ENCODE measurements around the gene RSPH9.

The RSPH9 gene

DNA sequence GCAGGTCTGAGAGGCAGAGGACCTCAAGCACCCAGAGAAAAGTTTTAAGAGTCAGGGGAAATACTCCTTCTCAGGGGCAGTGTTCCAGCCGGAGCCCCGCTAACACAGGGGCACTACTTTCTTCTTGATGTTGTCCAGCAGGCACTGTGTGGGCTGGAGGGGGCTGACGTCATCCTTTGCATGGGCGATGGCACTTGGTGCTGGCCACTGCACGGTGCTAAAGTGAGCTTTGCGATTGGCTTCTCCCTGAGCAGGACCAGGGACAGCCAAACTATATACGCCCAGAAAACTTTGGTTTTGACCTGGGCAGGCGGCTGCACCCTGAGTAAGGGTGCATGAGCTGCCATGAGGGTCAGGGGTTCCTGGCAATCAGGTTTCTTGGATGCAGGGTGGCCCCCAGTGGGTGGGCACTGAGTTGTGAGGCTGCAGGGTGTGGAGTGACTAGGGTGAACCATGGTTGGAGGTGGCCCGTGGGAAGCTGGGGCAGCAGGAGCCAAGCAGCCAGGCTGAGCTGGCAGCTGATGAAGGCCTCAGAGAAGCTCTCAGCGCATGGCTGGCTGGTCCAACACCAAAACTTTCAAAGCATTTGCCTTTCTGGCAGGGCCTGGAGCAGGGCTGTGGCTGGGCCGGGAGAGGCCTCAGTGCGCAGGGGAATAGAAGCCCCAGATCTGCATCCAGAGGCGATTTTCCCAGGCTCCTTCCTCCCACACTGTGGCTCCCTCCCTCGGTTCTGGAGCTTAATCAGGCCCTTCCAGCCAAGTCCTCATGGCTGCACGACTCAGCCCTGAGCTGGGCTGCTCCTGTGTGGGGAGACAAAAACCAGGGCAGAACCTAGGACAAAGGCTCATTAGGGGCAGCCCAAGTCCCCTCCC, 24.4 kb downstream of the RSPH9 start:
- DNase-seq = no peak

DNA sequence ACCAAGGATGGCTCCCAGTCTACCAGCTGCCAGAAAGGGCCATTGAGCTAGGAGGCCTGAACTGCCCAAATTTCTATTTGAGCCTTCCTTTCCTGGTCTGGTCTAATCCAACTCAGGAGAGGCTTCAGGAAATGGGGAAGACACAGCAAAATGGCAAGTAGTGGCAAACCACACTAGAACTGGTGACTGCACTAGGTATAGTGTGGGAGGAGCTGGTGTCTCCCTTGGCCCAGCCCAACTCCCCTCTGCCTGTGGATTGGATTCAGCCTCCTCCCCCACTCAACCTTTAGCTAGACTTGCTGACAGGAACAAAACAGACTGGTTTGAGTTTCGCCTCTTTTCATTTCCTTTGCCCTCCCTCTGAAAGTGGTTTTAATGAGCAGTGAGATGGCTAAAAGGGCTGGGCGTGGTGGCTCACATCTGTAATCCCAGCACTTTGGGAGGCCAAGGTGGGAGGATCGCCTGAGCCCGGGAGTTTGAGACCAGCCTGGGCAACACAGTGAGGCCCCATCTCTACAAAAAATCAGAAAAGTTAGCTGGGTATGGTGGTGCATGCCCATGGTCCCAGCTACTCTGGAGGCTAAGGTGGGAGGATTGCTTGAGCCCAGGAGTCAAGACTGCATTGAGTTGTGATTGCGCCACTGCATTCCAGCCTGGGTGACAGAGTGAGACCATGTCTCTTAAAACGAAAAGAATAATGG, 25.2 kb downstream of the RSPH9 start:
- DNase-seq = no peak

DNA sequence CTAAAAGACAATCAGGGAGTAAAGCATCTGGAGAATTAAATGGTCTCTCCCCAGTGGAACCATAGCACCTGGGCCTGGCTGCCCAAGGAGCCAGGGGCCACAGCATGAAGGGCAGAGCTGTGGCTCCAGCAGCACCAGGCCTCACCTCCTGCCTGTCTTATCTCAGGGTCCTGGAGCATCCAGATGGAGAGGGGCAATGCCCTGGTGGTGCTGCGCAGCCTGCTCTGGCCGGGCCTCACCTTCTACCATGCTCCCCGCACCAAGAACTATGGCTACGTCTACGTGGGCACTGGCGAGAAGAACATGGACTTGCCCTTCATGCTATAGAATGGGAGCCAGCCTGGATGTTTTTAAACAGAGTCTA, 25.8 kb downstream of the RSPH9 start:
- DNase-seq = no peak

DNA sequence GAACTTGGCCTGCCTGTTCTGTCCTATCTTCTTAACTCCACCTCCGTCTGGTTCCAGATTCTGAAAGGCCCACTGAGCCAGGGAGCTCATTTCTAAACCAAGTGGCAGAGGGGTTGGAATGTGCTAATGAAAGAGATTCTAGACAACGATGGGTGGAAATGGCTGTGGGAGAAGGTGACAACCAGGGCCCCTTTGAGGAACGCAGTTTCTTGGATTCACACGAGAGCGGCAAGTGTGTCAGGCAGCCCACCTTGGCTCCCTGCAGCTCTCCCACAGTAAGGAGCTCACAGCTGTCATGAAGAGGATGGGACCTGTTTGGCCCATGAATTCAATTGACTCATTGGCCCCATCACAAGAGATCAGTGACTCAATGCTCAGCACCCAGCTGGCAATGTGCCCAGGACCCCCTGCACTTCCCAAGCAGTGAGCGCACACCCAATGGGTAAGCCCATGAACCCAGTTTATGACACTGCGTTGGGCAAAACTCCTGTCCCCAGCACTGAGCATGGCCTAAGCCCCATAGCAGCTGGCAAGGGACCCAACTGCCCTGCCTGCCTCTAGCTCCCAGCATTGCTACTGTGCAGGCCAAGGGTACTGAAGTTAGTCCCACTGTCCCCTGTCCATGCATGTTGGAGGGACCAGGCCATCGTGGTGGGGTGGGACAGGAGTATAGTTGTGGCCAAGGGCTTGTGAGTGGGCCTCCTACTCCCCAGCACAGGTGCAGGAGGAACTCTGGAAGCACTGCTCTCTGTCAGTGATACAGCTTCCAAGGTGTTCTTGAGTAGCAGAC, 26.4 kb downstream of the RSPH9 start:
- no peak for DNase-seq

DNA sequence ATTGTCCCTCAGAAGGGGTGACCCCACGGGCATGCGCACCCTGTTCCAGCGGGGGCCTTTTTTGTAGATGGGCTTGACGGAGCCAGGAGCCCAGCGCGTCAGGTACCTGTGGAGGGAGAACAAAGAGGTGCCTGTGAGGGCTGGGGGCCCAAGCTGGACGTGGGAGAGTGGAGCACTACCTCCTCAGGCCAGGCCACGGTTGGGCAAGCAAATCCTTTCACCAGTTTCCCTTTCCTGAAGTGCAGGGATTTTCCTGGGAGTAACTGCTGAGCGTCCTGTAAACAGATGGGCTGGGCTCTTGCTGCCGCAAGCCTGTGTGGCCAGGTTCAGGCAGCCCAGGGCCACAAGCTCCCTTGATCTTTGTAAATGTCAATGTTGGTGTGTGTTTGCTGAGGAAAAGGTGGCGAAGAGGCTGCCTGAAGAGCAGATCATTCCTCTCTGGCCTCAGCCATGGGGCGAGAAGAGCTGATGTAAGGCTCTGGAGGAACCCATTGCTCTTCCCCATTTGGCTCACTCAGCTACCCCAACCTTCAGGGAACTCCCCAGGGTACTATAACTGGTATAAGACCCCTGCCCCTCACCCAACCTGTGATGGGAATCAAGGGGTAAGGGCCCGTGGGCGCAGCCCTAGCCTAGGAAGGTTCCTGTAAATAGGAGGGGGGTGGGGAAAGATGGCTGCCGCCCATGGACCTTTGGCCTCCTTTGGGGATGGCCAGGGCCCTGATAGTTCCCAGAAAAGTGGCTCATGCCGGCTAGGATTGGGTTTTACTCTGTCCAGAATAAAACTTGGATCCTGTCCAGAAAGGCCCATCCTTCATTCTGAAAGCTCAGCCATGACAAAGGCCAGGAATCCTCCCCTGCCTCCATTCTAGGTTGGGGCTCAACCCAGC, 27.2 kb downstream of the RSPH9 start:
- DNase-seq = no peak

DNA sequence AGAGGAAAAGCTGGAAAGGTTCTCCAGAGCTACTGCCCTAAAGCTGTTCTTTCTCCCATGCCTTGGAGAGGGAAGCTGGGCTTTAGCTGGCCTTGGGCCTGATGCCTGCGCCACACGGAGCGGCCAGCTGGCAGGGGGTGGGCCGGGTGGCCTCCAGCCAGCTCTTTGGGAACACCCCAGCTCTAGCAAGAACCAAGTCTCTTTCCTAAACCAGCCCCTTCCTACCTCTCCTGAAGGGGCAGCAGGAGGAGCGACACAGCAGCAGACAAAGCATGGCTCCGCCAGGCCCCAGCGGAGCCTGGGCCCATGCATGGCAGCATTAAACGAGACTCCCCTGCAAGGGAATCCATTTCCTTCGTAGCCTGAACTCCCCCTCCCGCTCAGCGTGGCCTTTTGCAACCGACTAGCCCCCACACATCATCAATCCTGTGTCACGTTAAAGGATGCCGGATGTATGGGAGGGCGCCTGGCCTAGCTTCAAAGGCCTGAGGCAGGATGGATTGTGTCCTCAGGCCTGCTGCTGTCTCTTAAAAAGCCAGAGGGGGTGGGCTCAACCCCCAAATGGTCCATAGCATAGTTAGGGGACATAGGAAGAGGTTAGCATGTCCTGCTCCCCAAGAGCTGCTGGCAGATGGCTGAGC, 28.7 kb downstream of the RSPH9 start:
- no peak for DNase-seq

DNA sequence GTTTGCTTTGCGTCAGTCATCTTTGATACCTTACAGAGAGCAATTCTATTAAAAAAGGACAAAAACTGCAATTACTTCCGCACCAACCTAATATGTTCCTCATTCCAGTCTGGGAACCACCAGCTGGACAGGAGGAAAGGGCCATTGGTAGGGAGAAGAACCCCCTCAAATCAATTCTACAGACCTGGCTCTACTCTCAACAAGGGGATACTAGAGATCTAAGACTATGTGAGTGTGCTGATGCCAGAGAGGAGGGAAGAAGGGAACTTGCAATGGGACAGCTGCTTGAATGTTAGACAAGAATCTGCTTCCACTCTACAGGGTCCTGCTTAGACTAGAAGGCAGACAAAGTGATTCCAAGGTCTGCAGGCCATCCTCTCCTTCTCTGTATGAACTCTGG, 29.5 kb downstream of the RSPH9 start:
- no peak for DNase-seq

DNA sequence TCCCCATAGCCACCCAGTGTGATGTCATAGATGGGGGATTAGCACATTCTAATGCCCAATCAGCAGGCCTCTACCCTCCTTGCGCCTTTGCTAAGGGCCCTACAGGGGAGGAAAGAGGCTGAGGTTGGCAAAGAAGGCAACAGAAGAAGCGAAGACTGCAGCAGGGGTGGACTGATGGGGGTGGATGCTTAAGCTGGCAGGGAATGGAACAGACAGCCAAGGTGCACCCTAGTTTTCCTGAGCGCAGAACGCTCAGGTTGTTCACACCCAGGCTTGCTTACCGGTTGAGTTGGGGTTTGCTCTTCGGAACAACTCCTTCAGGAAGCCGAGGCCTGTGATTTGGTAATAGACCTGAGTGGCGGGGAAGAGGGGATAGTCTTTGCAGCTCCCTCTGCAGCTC, 30.1 kb downstream of the RSPH9 start:
- no peak for DNase-seq

DNA sequence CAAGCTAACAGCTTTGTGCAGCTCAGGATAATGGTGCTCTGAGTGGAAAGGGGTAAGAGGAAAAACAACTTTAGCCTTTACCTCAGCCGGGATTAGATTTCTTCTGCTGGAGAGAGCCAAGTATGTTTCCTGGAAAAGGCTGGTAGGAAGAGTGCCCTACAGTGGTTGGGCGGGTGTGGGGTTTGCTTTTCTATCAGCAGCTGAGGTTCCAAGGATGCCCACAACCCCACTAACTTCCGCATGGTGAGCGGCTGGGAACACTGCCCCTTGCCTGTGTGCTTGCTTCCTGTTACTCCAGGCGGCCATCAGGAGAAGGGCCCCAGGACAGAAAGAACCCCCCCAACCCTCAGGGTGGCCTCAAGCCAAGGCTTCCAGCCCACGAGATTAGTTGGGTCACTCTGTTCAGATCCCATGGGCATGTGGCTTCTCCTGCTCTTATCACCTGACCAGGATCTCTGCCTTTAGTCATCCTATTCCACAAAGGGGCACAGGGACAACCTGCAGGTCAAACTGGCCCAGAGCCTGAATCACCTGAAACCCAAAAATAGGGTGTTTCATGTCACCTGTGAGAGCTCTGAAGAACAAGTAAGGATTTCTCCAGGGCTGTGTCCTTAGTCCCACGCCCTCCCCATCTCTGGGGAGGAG, 32.2 kb downstream of the RSPH9 start:
- DNase-seq = no peak

DNA sequence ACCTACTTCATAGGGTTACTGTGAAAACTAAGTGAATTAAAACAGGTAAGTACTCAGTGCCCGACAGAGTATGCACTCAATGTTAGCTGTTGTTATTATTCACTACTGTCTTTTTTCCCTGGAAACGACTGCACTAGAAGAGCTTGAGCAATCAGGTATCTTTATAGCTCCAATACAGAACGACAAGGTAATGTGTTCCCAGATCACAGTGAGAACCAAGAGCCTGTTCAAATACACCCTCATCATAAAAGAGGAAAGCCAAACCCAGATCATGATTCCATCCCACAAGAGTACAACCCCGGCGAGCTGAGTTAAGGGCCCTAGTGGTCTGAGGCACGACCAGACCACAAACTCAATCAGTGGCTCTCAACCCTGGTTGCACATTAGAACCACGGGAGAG, 32.9 kb downstream of the RSPH9 start:
- no peak for DNase-seq

DNA sequence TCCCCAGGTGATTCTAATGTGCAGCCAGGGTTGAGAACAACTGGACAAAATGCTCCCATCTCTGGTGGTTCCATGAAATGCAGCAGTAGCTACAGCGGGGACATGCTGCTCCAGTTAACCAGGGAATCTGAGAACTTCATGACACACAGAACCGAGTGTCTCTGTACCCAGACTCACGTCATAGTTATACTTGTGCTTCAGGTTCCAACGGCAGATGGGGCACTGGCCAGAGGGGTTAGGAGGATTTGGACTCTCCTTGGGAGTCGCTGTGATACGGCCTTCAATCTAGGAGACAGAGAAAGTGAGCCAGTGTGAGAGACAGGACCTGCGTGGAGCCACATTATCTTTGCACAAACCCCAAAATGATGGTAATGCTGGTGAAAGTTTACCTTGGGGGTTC, 33.5 kb downstream of the RSPH9 start:
- no peak for DNase-seq

DNA sequence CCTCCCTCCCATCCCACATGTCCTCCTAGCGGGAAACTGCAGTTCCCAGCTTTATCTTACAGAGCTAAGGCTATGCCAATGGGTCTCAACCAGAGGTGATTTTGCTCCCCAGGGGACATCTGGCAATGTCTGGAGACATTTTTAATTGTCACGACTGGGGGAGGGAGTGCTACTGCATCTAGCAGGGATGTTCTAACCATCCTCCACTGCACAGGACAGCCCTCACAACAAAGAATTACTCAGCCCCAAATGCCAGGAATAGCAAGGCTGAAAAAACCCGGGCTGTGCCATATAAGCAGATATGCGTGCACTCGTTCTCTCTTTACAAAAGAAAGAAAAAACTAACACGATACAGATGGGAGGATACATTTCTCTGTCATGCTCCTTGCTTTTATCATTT, 34.2 kb downstream of the RSPH9 start:
- DNase-seq = no peak

DNA sequence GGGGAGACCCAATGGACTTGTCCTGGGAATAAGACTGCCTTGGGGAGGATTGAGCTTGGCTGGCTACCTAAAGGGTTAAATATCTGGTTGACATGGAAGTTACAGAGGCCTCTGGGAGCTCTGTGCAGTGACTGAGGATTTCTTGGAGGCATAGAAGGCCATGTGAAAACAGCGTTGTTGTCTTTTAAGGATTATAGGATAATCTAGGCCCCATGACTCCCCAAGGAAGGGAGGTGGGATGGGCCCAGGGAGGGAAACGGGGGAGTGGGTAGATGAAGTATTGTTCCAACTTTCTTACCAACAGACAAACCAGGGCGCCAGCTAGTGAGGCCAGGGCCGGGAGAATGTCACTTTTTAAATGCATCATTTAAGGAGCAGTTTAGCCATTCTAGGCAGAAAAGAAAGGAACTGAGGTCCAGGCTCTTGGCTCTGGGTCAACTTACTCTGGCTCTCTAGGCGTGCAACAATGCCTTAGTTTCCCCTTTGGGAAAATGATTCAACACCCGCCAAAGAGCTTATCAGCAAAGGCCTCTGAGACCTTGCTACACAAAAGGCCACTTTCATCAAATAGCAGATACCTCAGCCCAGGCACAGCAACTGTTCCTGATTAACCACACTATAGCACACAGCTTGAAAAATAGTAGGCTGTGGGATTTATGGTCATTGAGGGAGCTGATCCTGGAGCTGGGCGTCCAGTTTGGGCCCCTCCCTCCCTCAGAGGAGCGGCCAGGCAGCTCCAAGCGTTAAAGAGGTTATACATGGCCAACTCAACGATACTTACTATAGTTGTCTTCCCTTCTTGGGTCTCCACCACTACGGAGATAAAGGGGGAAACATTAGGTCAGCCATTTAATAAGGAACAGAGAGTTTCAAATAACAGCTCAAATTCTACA, 35.7 kb downstream of the RSPH9 start:
- DNase-seq = no peak

DNA sequence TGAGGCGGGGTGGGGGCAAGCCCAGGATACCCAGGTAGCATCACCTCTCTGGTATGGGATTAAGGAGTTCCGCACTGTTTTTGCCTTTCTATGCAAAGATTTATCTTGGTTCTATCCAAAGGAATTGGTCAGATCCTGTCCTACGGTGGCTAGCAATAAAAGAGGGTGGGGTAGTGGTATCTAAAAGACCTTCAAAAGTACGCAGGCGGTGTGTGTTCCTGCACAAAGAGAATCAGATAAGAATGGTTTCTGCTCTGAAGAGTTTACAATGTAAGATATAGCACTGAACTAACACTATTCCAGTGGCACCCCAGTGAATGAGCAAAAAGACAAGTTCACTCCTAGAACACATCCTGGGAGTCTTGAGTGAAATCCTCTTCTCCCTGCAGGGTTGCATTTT, 36.5 kb downstream of the RSPH9 start:
- no peak for DNase-seq

DNA sequence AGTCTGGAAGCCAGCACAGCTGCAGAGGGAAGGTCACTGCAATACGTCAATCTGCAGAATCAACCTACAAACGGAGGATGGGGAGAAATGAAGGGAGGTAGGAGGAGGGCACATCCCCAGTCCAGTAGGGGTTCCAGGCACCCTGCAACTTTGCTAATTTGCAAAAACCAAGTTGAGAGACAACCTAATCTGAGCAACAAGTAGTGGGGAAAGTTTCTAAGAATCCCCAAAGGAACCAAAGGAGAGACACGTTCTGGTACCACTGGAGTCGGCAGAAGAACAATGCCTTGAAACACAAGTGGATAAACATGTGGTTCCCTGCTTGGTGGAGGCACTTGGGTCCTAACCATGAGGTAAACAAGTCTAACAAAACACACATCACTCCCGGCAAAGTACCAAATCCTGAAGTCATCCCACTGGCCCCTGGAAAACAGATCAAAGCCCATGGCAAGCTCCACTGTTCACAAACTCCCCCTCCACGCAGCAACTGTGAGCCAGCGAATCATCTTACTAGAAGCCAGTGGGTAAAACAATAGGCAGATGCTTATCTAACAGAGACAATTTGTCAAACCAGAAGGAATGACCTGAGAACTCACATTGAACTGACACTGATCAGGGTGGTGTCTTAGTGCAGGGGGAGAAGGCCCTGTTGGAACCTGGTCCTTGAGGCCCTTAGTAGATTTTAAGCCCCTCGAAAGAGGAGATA, 38.0 kb downstream of the RSPH9 start:
- no peak for DNase-seq

DNA sequence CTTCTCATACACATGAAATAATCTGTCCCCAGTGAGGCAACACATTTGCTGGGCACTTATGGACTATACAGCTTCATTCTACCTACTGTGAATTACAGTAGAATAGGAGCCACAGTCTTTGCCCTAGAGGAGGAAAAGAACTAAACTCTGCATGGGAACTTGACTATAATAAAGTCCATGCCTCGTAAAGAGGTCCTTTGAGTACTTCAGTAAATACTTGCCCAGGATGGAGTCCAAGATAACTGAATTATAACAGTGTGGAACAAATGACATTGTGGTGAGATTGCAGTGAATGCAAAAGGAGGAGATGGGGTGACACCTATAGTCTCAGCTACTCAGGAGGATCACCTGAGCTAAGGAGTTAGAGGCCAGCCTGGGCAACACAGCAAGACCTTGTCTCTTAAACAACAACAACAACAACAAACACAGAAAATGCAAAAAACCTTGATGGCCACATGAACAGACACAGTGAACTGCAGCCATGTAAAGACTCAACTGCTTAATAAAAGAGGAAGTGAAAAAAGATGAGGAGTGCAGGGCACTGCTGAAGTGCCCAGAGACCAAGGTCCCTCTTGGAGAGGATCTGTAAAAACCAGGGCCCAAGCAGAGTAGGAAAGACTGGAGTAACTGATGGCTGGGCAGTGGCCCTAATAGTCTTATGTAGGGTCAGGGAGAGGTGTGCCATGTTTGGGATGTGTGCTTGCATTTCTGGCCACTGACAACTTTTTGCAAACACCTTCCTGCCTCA, 39.0 kb downstream of the RSPH9 start:
- no peak for DNase-seq

DNA sequence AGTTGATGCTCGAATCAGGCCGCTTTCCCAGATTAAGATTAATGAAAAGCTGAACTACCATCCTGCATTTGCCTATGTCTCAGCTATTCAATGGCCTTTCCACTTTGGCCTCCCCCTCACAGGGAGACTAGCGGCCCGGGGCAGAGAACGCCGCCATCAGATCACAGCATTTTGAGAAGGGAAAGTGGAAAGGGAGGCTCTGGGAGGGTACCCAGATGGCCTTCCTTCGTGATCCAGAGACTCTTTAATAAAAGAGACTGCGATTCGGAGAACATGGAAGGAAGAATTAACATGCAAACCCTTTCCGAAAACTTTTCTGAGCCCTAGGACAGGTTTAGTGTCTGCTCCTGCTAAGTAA, 42.2 kb downstream of the RSPH9 start:
- DNase-seq = no peak

DNA sequence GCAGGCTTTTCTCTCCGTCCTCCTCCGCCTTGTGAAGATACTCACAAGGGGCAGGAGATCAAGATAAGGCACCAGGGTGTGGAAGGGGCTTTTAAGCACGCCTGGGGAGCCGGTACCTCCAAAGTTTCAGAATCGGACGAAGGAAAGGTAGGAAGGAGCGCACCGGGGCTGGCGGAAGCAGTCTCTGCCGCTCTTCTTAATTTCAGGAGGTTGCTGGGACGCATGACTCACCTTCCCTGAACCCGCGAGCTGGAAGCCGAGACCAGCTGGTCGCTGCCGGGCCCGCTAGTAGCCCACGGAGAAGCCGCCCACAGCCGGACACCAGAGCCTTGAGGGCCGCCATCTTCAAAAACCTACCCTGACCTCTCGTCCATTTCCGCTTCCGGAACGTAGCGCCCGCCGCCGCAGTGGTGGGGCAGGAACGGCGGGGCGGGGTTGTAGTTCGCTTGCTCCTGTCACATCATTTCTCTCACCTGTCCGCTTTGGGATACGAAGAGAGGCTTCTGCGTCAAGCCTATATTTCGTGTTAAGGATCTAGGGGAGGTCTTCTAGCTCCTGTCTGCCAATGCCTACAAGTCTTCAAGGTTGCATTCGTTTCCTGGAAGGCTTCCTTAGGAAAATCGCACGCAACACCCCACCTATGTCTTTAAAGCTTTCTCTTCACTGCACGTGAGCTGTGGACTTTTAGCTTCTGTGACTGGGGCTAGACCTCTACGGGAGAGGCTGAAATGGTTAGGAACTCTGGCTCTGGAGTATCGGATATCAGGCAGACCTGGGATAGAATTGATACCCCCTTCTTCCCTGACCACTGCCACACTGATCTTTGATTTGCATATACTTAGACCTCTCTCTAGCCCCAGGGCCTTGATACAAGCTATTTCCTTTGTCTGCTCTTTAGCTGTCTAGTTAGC, 42.9 kb downstream of the RSPH9 start, which contains the start of gene MRPS18A:
TSS of gene MRPS18A (minus strand) at position 355 of the 911 bp plus-strand sequence. CDS start at position 343, 12 bp downstream.
- no peak for DNase-seq

All from GF-D8 (cell line).